Measurements from ENCODE around the gene ATR. TPM values are rescaled to one million over a fixed set of nuclear protein-coding genes. Genes with fewer than 3 reads are reported as not detected.

ATR gene
- total RNA-seq, 4 donors from 2014 or later, result 13.1 to 26.8 (median 20.4) TPM

DNA sequence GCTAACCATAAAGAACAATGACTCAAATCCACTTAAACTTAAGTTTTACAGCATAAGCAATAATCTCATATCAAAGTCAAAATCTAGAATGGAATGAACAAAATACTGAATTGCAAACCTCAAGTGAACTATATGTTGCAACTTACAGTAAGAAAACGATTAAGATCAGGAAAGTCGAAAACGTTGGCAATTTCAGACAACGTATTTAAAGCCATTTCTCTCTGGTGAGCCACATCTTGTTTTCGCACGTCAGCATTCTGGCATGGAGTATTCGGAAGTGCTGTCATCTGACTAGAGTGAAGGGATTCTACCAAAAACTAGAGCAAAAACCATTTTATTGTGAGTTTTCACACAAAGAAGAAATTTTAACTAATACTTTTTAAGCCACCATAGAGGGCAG is 28.5 kb downstream of the ATR start:
- WGBS, 2 donors (ENCODE audit: low coverage in 1 of 2), result 92 to 96% methylated on average over 7 of the region's 7 CpGs
- TF ChIP-seq, protein P1, sequence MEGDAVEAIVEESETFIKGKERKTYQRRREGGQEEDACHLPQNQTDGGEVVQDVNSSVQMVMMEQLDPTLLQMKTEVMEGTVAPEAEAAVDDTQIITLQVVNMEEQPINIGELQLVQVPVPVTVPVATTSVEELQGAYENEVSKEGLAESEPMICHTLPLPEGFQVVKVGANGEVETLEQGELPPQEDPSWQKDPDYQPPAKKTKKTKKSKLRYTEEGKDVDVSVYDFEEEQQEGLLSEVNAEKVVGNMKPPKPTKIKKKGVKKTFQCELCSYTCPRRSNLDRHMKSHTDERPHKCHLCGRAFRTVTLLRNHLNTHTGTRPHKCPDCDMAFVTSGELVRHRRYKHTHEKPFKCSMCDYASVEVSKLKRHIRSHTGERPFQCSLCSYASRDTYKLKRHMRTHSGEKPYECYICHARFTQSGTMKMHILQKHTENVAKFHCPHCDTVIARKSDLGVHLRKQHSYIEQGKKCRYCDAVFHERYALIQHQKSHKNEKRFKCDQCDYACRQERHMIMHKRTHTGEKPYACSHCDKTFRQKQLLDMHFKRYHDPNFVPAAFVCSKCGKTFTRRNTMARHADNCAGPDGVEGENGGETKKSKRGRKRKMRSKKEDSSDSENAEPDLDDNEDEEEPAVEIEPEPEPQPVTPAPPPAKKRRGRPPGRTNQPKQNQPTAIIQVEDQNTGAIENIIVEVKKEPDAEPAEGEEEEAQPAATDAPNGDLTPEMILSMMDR (IDR thresholded peaks at IDR 0.05), result no peak
- TF ChIP-seq EP300 (IDR thresholded peaks at IDR 0.05) (no peak), POLR2AphosphoS5 (IDR thresholded peaks at IDR 0.05) (no peak), POLR2A (IDR thresholded peaks at IDR 0.05) (no peak)

DNA sequence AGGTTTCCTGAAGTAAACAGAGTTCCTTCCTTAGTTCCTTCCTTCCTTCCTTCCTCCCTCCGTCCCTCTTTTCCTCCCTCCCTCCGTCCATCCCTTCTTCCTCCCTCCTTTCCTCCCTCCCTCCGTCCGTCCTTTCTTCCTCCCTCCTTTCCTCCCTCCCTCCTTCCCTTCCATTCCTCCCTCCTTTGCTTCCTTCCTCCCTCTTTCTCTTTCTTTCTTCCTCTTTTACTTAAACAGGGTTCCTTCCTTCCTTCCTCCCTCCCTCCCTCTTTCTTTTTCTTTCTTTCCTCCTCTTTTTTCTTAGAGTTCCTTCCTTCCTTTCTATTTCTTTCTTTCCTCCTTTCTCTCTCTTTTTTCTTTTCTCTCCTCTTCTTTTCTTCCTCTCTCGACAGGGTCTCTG is 35.2 kb downstream of the ATR start:
- no peak for ATAC-seq
- peaks cover 0 to 54% of the 10 kb centered on the region in 2 donors for H3K36me3 ChIP-seq

More for the DNA sequence above, 28.5 kb downstream of the ATR start:
- no peaks in the 10 kb centered on the region for H3K4me1 ChIP-seq
- ATAC-seq, result no peak
- H3K9me3 ChIP-seq, result no peaks in the 10 kb centered on the region
- no peak overlapping the region for H3K27ac ChIP-seq
- H3K4me3 ChIP-seq, result no peak overlapping the region
- peaks cover 0 to 99% of the 10 kb centered on the region in 2 donors for H3K36me3 ChIP-seq
- no peaks in the 10 kb centered on the region for H3K27me3 ChIP-seq

GRCh38 chr3:142542054-142542453 is 36.5 kb downstream of the ATR start:
- H3K27me3 ChIP-seq, result no peaks in the 10 kb centered on the region
- H3K36me3 ChIP-seq, result peaks cover 0 to 47% of the 10 kb centered on the region in 2 donors
- no peak overlapping the region for H3K4me3 ChIP-seq
- no peak overlapping the region for H3K27ac ChIP-seq
- WGBS, 2 donors (ENCODE audit: low coverage in 1 of 2), result 83 to 89% methylated on average over 2 of the region's 2 CpGs
- ATAC-seq, result no peak
- TF ChIP-seq POLR2A (IDR thresholded peaks at IDR 0.05) (no peak), POLR2AphosphoS5 (IDR thresholded peaks at IDR 0.05) (no peak), EP300 (IDR thresholded peaks at IDR 0.05) (no peak)
- TF ChIP-seq, protein P1 (IDR thresholded peaks at IDR 0.05), result no peak
- H3K9me3 ChIP-seq, result no peaks in the 10 kb centered on the region
- no peaks in the 10 kb centered on the region for H3K4me1 ChIP-seq

More for the DNA sequence above, 35.2 kb downstream of the ATR start:
- 69 to 79% methylated on average over 3 to 5 of the region's 5 CpGs for WGBS, 2 donors (ENCODE audit: low coverage in 1 of 2)
- TF ChIP-seq EP300 (IDR thresholded peaks at IDR 0.05), result no peak
- TF ChIP-seq POLR2AphosphoS5 (IDR thresholded peaks at IDR 0.05), result no peak
- TF ChIP-seq POLR2A (IDR thresholded peaks at IDR 0.05), result no peak
- TF ChIP-seq, protein P1 (IDR thresholded peaks at IDR 0.05), result no peak
- no peaks in the 10 kb centered on the region for H3K9me3 ChIP-seq
- H3K4me1 ChIP-seq, result no peaks in the 10 kb centered on the region
- H3K4me3 ChIP-seq, result no peak overlapping the region
- no peak overlapping the region for H3K27ac ChIP-seq
- H3K27me3 ChIP-seq, result no peaks in the 10 kb centered on the region

DNA sequence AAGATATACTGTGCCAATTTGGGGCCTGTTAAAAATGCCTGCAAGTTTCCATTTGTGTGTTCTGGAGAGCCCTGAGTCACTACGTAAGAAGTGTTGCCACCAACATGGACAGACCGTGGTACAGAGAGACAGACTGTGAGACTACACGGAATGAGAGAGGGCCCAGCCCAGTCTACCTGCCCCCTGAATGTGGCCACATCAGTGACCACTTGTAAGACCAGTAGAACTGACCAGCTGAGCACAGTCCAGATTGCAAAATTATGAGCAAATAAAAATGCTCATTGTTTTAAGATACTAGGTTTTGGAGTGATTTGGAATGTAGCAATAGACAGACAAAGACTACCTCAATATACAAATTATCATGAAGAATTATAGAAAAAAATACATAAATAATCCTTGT is 42.0 kb downstream of the ATR start:
- TF ChIP-seq POLR2AphosphoS5 (IDR thresholded peaks at IDR 0.05), result no peak
- no peak for TF ChIP-seq EP300 (IDR thresholded peaks at IDR 0.05)
- no peak for TF ChIP-seq POLR2A (IDR thresholded peaks at IDR 0.05)
- TF ChIP-seq, protein P1 (IDR thresholded peaks at IDR 0.05), result no peak
- no peaks in the 10 kb centered on the region for H3K4me1 ChIP-seq
- H3K27ac ChIP-seq, result no peak overlapping the region
- 90 to 94% methylated on average over 2 to 3 of the region's 3 CpGs for WGBS, 2 donors (ENCODE audit: low coverage in 1 of 2)
- peaks cover 0 to 68% of the 10 kb centered on the region in 2 donors for H3K36me3 ChIP-seq
- no peaks in the 10 kb centered on the region for H3K27me3 ChIP-seq
- H3K4me3 ChIP-seq, result no peak overlapping the region
- ATAC-seq, result no peak
- no peaks in the 10 kb centered on the region for H3K9me3 ChIP-seq

DNA sequence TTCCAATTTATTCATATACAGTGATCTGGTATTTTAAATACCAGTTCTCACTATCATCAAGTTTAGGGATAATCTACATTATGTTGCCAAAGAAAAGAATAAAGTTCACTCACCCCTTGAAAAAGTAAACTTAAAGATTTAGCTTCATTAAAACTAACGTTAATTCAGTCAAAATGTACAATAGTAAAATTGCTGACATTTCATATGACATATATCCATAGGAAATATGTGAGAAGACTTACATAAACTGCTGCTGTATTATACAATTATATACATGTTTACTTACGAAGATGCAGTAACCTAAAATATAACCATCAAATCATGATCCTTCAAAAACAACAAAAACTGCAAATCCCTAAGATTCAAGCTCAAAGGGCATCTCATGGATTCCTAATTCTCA is 44.0 kb downstream of the ATR start:
- 98 to 100% methylated on average over 2 of the region's 2 CpGs for WGBS, 2 donors (ENCODE audit: low coverage in 1 of 2)
- ATAC-seq, result no peak
- H3K4me1 ChIP-seq, result no peaks in the 10 kb centered on the region
- H3K36me3 ChIP-seq, result peaks cover 0 to 63% of the 10 kb centered on the region in 2 donors
- no peak overlapping the region for H3K4me3 ChIP-seq
- H3K9me3 ChIP-seq, result no peaks in the 10 kb centered on the region
- H3K27me3 ChIP-seq, result no peaks in the 10 kb centered on the region
- no peak overlapping the region for H3K27ac ChIP-seq
- TF ChIP-seq POLR2AphosphoS5 (IDR thresholded peaks at IDR 0.05) (no peak), POLR2A (IDR thresholded peaks at IDR 0.05) (no peak)
